HL-60 (cell line): ENCODE results near the gene CFAP61.

Experiments
- POLR2AphosphoS5 ChIP-seq: IDR thresholded peaks from 2 replicates; pipeline ENCODE4 v1.6.1; 2012; ENCODE audit warnings: low read depth
- TF ChIP-seq, protein P1 (sequence below): IDR thresholded peaks from one replicate; pipeline ENCODE4 v1.5.1; 2011; ENCODE audit warnings: low read length, control low read depth, inconsistent platforms; ENCODE audit not compliant: insufficient read depth
- TF ChIP-seq, protein P2 (sequence below): IDR thresholded peaks from 2 replicates; pipeline ENCODE4 v1.6.1; 2012; ENCODE audit warnings: low read depth; ENCODE audit not compliant: insufficient replicate concordance

DNA sequence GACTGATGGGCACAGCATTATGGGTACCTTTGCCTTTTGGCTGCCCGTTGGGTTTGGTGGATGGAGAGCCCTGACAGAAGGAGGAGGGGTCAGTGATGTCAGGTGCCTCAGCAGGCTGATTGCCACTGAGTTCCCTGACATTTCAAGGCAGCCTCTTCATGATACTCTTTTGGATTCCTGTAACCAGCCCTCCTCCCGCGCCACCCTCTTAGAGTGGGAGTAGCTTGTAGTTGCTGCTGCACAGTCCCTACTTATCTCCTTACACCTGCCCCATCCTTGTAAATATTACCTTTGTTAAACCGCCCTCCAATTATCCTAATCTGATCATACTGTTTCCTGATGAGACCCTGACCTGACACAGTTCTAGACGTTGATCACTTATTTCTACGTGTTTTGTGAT lies 140.0 kb downstream of the CFAP61 start:
- TF ChIP-seq, protein P1, sequence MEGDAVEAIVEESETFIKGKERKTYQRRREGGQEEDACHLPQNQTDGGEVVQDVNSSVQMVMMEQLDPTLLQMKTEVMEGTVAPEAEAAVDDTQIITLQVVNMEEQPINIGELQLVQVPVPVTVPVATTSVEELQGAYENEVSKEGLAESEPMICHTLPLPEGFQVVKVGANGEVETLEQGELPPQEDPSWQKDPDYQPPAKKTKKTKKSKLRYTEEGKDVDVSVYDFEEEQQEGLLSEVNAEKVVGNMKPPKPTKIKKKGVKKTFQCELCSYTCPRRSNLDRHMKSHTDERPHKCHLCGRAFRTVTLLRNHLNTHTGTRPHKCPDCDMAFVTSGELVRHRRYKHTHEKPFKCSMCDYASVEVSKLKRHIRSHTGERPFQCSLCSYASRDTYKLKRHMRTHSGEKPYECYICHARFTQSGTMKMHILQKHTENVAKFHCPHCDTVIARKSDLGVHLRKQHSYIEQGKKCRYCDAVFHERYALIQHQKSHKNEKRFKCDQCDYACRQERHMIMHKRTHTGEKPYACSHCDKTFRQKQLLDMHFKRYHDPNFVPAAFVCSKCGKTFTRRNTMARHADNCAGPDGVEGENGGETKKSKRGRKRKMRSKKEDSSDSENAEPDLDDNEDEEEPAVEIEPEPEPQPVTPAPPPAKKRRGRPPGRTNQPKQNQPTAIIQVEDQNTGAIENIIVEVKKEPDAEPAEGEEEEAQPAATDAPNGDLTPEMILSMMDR, result no peak
- TF ChIP-seq POLR2AphosphoS5, result no peak
- TF ChIP-seq, protein P2, sequence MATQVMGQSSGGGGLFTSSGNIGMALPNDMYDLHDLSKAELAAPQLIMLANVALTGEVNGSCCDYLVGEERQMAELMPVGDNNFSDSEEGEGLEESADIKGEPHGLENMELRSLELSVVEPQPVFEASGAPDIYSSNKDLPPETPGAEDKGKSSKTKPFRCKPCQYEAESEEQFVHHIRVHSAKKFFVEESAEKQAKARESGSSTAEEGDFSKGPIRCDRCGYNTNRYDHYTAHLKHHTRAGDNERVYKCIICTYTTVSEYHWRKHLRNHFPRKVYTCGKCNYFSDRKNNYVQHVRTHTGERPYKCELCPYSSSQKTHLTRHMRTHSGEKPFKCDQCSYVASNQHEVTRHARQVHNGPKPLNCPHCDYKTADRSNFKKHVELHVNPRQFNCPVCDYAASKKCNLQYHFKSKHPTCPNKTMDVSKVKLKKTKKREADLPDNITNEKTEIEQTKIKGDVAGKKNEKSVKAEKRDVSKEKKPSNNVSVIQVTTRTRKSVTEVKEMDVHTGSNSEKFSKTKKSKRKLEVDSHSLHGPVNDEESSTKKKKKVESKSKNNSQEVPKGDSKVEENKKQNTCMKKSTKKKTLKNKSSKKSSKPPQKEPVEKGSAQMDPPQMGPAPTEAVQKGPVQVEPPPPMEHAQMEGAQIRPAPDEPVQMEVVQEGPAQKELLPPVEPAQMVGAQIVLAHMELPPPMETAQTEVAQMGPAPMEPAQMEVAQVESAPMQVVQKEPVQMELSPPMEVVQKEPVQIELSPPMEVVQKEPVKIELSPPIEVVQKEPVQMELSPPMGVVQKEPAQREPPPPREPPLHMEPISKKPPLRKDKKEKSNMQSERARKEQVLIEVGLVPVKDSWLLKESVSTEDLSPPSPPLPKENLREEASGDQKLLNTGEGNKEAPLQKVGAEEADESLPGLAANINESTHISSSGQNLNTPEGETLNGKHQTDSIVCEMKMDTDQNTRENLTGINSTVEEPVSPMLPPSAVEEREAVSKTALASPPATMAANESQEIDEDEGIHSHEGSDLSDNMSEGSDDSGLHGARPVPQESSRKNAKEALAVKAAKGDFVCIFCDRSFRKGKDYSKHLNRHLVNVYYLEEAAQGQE, result no peak
